ENCODE results near the gene VPS35L.
"Not testable (repeated sequence)": the region's sequence is repeated elsewhere in the genome, so short reads cannot be mapped to it uniquely, and the experiment has no call there.

Gene VPS35L

GRCh38 chr16:19716183-19716582, 160.7 kb downstream of the VPS35L start:
- in situ Hi-C loops (cut with MboI; ENCODE audit: low pct_unique_long_range_greater_than_20kb, low sequenced_read_pairs, unreplicated experiment) = no loop called here
- TF ChIP-seq, protein P1, sequence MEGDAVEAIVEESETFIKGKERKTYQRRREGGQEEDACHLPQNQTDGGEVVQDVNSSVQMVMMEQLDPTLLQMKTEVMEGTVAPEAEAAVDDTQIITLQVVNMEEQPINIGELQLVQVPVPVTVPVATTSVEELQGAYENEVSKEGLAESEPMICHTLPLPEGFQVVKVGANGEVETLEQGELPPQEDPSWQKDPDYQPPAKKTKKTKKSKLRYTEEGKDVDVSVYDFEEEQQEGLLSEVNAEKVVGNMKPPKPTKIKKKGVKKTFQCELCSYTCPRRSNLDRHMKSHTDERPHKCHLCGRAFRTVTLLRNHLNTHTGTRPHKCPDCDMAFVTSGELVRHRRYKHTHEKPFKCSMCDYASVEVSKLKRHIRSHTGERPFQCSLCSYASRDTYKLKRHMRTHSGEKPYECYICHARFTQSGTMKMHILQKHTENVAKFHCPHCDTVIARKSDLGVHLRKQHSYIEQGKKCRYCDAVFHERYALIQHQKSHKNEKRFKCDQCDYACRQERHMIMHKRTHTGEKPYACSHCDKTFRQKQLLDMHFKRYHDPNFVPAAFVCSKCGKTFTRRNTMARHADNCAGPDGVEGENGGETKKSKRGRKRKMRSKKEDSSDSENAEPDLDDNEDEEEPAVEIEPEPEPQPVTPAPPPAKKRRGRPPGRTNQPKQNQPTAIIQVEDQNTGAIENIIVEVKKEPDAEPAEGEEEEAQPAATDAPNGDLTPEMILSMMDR (IDR thresholded peaks at IDR 0.05; ENCODE audit: extremely low read depth, insufficient read depth, missing control alignments) = no peak
- no peak for DNase-seq (ENCODE audit: low spot score)

GRCh38 chr16:19716728-19717127, 161.2 kb downstream of the VPS35L start:
- in situ Hi-C loops (cut with MboI; ENCODE audit: low pct_unique_long_range_greater_than_20kb, low sequenced_read_pairs, unreplicated experiment); DNase-seq (ENCODE audit: low spot score): not testable (repeated sequence)

DNA sequence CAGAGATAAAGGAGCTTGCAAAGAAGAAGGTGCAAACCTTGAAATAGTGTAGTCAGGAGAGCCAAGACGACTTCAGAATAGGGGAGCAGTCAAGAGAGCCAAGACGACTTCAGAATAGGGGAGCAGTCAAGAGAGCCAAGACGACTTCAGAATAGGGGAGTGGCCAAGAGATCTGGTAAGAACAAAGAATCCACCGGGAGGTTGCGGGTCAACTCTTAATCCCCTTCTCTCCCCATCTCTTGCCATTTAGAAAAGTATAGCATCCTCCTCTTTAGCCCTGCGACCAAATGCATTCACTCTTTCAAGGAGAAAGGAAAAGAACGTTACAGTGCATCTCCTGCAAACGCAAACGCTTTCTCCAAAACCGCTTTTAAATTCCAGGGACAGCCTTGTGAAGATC, 161.8 kb downstream of the VPS35L start:
- no peak for DNase-seq (ENCODE audit: low spot score)
- in situ Hi-C loops (cut with MboI; ENCODE audit: low pct_unique_long_range_greater_than_20kb, low sequenced_read_pairs, unreplicated experiment) = no loop called here
- TF ChIP-seq, protein P1 (IDR thresholded peaks at IDR 0.05; ENCODE audit: extremely low read depth, insufficient read depth, missing control alignments) = no peak

GRCh38 chr16:19717741-19718623, 162.5 kb downstream of the VPS35L start, which contains the start of the genes IQCK and KNOP1:
IQCK (plus strand) TSS chr16:19718271; CDS start chr16:19718307, 36 bp downstream.
KNOP1 (minus strand) TSS chr16:19718227; CDS start chr16:19715035, 3,192 bp downstream.
- peak; percentile 97 for DNase-seq (ENCODE audit: low spot score)
- in situ Hi-C loops (cut with MboI; ENCODE audit: low pct_unique_long_range_greater_than_20kb, low sequenced_read_pairs, unreplicated experiment) = no loop called here
- TF ChIP-seq, protein P1 (IDR thresholded peaks at IDR 0.05; ENCODE audit: extremely low read depth, insufficient read depth, missing control alignments) = no peak

DNA sequence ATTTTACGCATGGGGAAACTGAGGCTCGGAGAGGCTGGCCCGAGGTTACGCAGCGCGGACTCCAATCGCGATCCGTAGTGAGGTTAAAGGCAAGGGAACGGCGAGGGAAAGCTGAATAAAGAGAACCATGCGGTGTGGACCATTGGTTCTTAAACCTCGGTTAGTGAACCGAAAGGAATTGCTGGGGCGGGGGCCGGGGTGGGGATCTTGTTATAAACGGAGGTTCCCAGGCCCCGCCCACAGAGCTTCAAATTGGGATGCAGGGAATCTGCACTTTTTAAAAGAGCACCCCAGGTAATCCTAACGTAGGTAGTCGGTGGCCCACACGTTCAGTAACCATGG, 163.1 kb downstream of the VPS35L start:
- TF ChIP-seq, protein P1 (IDR thresholded peaks at IDR 0.05; ENCODE audit: extremely low read depth, insufficient read depth, missing control alignments) = no peak
- peak; percentile 49 for DNase-seq (ENCODE audit: low spot score)
- in situ Hi-C loops (cut with MboI; ENCODE audit: low pct_unique_long_range_greater_than_20kb, low sequenced_read_pairs, unreplicated experiment) = no loop called here

- TF ChIP-seq, protein P1 (IDR thresholded peaks at IDR 0.05; ENCODE audit: extremely low read depth, insufficient read depth, missing control alignments) = no peak
- in situ Hi-C loops (cut with MboI; ENCODE audit: low pct_unique_long_range_greater_than_20kb, low sequenced_read_pairs, unreplicated experiment) = no loop called here
- no peak for DNase-seq (ENCODE audit: low spot score)
These were observed 166.9 kb downstream of the VPS35L start for GRCh38 chr16:19722269-19722952.

DNA sequence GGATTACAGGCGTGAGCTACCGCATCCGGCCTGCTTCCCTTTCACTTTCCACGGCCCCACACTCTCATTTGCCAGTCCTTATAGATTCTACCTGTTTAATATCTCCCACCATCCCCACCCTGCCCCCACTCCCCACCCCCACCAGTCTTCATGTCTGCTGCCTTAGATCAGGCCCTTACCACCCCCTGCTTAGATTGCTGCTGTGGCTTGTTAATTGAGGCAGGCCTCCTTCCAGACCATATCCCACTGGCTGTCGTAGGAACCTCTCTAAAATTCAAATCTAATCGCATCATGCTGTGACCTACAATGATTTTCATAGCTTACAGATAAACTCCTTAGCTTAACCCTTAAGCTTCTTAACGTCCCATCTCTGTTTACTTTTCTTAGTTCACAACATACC, 167.5 kb downstream of the VPS35L start:
- no peak for DNase-seq (ENCODE audit: low spot score)
- in situ Hi-C loops (cut with MboI; ENCODE audit: low pct_unique_long_range_greater_than_20kb, low sequenced_read_pairs, unreplicated experiment) = no loop called here
- TF ChIP-seq, protein P1 (IDR thresholded peaks at IDR 0.05; ENCODE audit: extremely low read depth, insufficient read depth, missing control alignments) = no peak
